HL-60 (cell line): Measurements from ENCODE around the gene MAP3K6.

Experiments
- DNase-seq, 2 experiments: peaks; one replicate each; pipeline ENCODE4 v3.0.0-alpha.2; 2010 to 2020; ENCODE audit warnings: low read depth in 1 of 2, low spot score in 1 of 2
- H3K27ac ChIP-seq: fragments of 250-450 bp; sonication (Bioruptor Pico); replicated peaks from 2 replicates; pipeline ENCODE4 v1.5.1; 2020; ENCODE audit warnings: mild to moderate bottlenecking, moderate library complexity
- H3K27me3 ChIP-seq: fragments of 250-450 bp; sonication (Bioruptor Pico); 2 replicates; pipeline ENCODE4 v1.5.1; 2021; ENCODE audit warnings: mild to moderate bottlenecking, moderate library complexity; ENCODE audit not compliant: insufficient read depth, poor library complexity, severe bottlenecking
- H3K4me3 ChIP-seq: replicated peaks from 2 replicates; pipeline ENCODE4 v1.5.1; 2011; ENCODE audit warnings: mild to moderate bottlenecking, control low read depth, low read length; ENCODE audit not compliant: insufficient read depth
- GABPA ChIP-seq: IDR thresholded peaks from 2 replicates; pipeline ENCODE4 v1.6.1; 2012; ENCODE audit warnings: low read depth
- POLR2AphosphoS5 ChIP-seq: IDR thresholded peaks from 2 replicates; pipeline ENCODE4 v1.6.1; 2012; ENCODE audit warnings: low read depth
- SPI1 ChIP-seq: IDR thresholded peaks from 2 replicates; pipeline ENCODE4 v1.6.1; 2012; ENCODE audit warnings: low read depth, mild to moderate bottlenecking, borderline replicate concordance
- TF ChIP-seq, protein P1 (sequence below): IDR thresholded peaks from 2 replicates; pipeline ENCODE4 v1.6.1; 2012; ENCODE audit warnings: low read depth; ENCODE audit not compliant: insufficient replicate concordance
- TF ChIP-seq, protein P2 (sequence below): IDR thresholded peaks from one replicate; pipeline ENCODE4 v1.5.1; 2011; ENCODE audit warnings: low read length, control low read depth, inconsistent platforms; ENCODE audit not compliant: insufficient read depth

Gene MAP3K6

DNA sequence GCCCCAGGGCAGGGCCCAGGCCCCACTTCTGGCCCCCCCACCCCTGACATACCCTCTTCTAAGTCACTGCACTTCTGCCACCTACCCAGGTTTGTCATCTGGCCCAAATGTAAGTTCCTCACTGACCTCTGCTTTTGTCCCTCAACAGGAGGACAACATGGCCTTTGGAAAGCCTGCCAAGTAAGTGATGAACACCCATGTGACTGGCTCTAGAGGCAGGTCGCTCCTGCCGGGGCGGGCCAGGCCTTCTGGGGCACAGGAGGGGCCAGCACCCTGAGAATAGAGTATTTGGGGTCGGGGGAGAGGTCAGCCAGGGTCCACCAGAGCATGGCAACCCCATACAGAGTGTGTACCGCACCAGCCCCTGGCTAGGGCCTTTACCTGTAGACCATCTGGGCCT lies 34.8 kb downstream of the MAP3K6 start:
- Histone ChIP-seq H3K4me3 (no peak overlapping the region), H3K27me3 (no peaks in the 10 kb centered on the region), H3K27ac (no peak overlapping the region)
- no peak for DNase-seq
- TF ChIP-seq GABPA, result no peak
- TF ChIP-seq, protein P1, sequence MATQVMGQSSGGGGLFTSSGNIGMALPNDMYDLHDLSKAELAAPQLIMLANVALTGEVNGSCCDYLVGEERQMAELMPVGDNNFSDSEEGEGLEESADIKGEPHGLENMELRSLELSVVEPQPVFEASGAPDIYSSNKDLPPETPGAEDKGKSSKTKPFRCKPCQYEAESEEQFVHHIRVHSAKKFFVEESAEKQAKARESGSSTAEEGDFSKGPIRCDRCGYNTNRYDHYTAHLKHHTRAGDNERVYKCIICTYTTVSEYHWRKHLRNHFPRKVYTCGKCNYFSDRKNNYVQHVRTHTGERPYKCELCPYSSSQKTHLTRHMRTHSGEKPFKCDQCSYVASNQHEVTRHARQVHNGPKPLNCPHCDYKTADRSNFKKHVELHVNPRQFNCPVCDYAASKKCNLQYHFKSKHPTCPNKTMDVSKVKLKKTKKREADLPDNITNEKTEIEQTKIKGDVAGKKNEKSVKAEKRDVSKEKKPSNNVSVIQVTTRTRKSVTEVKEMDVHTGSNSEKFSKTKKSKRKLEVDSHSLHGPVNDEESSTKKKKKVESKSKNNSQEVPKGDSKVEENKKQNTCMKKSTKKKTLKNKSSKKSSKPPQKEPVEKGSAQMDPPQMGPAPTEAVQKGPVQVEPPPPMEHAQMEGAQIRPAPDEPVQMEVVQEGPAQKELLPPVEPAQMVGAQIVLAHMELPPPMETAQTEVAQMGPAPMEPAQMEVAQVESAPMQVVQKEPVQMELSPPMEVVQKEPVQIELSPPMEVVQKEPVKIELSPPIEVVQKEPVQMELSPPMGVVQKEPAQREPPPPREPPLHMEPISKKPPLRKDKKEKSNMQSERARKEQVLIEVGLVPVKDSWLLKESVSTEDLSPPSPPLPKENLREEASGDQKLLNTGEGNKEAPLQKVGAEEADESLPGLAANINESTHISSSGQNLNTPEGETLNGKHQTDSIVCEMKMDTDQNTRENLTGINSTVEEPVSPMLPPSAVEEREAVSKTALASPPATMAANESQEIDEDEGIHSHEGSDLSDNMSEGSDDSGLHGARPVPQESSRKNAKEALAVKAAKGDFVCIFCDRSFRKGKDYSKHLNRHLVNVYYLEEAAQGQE, result no peak
- no peak for TF ChIP-seq POLR2AphosphoS5
- TF ChIP-seq, protein P2, sequence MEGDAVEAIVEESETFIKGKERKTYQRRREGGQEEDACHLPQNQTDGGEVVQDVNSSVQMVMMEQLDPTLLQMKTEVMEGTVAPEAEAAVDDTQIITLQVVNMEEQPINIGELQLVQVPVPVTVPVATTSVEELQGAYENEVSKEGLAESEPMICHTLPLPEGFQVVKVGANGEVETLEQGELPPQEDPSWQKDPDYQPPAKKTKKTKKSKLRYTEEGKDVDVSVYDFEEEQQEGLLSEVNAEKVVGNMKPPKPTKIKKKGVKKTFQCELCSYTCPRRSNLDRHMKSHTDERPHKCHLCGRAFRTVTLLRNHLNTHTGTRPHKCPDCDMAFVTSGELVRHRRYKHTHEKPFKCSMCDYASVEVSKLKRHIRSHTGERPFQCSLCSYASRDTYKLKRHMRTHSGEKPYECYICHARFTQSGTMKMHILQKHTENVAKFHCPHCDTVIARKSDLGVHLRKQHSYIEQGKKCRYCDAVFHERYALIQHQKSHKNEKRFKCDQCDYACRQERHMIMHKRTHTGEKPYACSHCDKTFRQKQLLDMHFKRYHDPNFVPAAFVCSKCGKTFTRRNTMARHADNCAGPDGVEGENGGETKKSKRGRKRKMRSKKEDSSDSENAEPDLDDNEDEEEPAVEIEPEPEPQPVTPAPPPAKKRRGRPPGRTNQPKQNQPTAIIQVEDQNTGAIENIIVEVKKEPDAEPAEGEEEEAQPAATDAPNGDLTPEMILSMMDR, result no peak
- no peak for TF ChIP-seq SPI1

- Histone ChIP-seq H3K27me3 (no peaks in the 10 kb centered on the region), H3K27ac (no peak overlapping the region), H3K4me3 (no peak overlapping the region)
- DNase-seq, result no peak
- no peak for TF ChIP-seq SPI1
- TF ChIP-seq, protein P2, result no peak
- no peak for TF ChIP-seq POLR2AphosphoS5
- TF ChIP-seq GABPA, result no peak
- TF ChIP-seq, protein P1, result no peak
Measured at GRCh38 chr1:27331426-27331825, 35.3 kb downstream of the MAP3K6 start.

DNA sequence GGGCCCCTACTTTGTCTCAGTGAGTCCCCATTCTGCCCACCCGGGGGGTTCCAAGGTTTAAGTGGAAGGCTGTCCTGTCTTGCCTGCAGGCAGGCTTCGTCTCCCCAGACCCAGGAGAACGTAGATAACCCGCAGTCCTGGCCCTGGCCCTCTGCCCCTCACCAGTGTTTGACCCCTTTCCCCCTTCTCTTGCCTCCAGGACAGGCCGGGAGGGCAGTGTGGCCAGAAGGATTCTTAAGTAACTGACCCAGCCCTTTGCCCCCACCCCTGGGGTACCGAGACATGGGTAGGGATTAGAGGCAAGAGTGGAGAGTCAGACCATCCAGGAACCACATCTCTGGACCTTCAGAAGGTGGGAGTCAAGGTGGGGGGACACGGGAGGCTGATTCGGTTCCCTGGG lies 36.0 kb downstream of the MAP3K6 start:
- no peak overlapping the region for H3K4me3 ChIP-seq
- no peak for DNase-seq
- TF ChIP-seq POLR2AphosphoS5 (no peak), SPI1 (no peak), GABPA (no peak)
- TF ChIP-seq, protein P2, result no peak
- TF ChIP-seq, protein P1, result no peak
- H3K27ac ChIP-seq, result no peak overlapping the region
- no peaks in the 10 kb centered on the region for H3K27me3 ChIP-seq
